ENCODE measurements around the gene KSR1.

DNA sequence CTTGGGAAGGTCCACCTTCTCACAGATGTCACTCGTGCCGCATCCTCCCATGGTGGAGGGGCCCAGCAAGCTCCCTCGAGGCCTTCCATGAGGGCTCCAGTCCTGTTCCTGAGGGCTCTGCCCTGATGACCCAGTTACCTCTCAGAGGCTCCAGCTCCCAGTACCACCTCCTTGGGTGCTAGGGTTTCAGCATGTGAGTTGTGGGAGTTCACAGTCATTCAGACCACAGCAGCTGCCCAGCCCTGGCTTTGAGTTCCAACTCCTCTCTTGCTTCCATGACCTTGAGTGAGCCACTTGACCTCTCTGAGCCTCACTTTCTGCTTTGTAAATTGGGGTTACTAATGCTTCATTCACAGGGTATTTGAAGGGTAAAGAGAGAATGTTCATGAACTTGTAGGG is 137.6 kb downstream of the KSR1 start:
- TF ChIP-seq CTCF (IDR thresholded peaks at IDR 0.05) = no peak
- no peak for TF ChIP-seq MAX (IDR thresholded peaks at IDR 0.05; ENCODE audit: low read depth)
- no peak for TF ChIP-seq TAF1 (IDR thresholded peaks at IDR 0.05; ENCODE audit: borderline replicate concordance, low read depth, low read length)
- TF ChIP-seq GATA2 (CRISPR knock-in tag; IDR thresholded peaks at IDR 0.05) = no peak
- no peak for TF ChIP-seq TEAD4 (IDR thresholded peaks at IDR 0.05; ENCODE audit: borderline replicate concordance, insufficient read depth)
- no peak for TF ChIP-seq RFX5 (IDR thresholded peaks at IDR 0.05; ENCODE audit: low read length)
- no peak for TF ChIP-seq POLR2AphosphoS5 (IDR thresholded peaks at IDR 0.05; ENCODE audit: low read depth, low read length)
- TF ChIP-seq YY1 (IDR thresholded peaks at IDR 0.05; ENCODE audit: low read depth) = no peak
- no peak for TF ChIP-seq SIN3A (IDR thresholded peaks at IDR 0.05; ENCODE audit: borderline replicate concordance, low read depth, low read length)
- TF ChIP-seq GABPA (IDR thresholded peaks at IDR 0.05; ENCODE audit: low read depth) = no peak
- no peak for TF ChIP-seq JUND (IDR thresholded peaks at IDR 0.05)
- TF ChIP-seq ZBTB33 (IDR thresholded peaks at IDR 0.05; ENCODE audit: borderline replicate concordance, low read depth) = no peak
